HCT116 (cell line): ENCODE data around the gene TRMT1. TPM values are rescaled to one million over a fixed set of nuclear protein-coding genes. Genes with fewer than 3 reads are reported as not detected.

Experiments used
- ATAC-seq: fragments of 200-7000 bp; cut with Tn5 transposase; 2 replicates; pipeline ENCODE4 v1.9.1; 2020; ENCODE audit warnings: mild to moderate bottlenecking, moderate library complexity
- BruUV-seq: library from RNA; stranded (reverse); fragments of 400-500 nt; replicated peaks from 2 replicates; lab custom pipeline; 2021; lab: Mats Ljungman, UMichigan
- CTCF ChIA-PET: fragments of 300-600 bp; sonication (Branson Sonifier 250); formaldehyde crosslinking; loops from one replicate; lab custom pipeline; 2021; ENCODE audit warnings: antibody characterized with exemption; lab: Charles Lee
- POLR2A ChIA-PET: fragments of 300-600, 350-600 bp; sonication (Branson Sonifier 250); formaldehyde crosslinking; loops from one replicate; lab custom pipeline; 2021; ENCODE audit warnings: antibody characterized with exemption; lab: Charles Lee
- RAD21 ChIA-PET, 2 experiments: fragments of 300-600 bp; sonication (Branson Sonifier 250); formaldehyde crosslinking; loops; one replicate each; lab custom pipeline; 2023; ENCODE audit warnings: low total read pairs in 2 of 2; ENCODE audit not compliant: uncharacterized antibody in 2 of 2, unreplicated experiment in 2 of 2, low non-redundant PET in 1 of 2; lab: Charles Lee
- DNase-seq: peaks from one replicate; pipeline ENCODE4 v3.0.0-alpha.2; 2010; ENCODE audit warnings: low read depth, low spot score
- H2AFZ ChIP-seq: fragments of 200-600 bp; shearing (Covaris generic), sonication (generic); 2 replicates; pipeline ENCODE4 v1.6.1; 2017; ENCODE audit warnings: low read depth, mixed run types, mixed read lengths, antibody characterized with exemption, low read length; ENCODE audit not compliant: poor library complexity, severe bottlenecking
- H3K27ac ChIP-seq: 2 replicates; pipeline ENCODE4 v1.5.1; 2012; ENCODE audit warnings: low read depth, low read length
- H3K27me3 ChIP-seq: fragments of 200-600 bp; sonication (generic); 2 replicates; pipeline ENCODE4 v1.6.1; 2016; ENCODE audit warnings: mixed run types, low read length, mixed read lengths; ENCODE audit not compliant: insufficient read depth
- H3K36me3 ChIP-seq, 2 experiments: fragments of 200-500 bp in 1 of 2; fragments of 200-600 bp in 1 of 2; sonication (Bioruptor generic) in 1 of 2; sonication (generic) in 1 of 2; 2 replicates each; pipeline versions ENCODE4 v1.5.1 to v1.6.1; 2014 to 2016; ENCODE audit warnings: low read length in 2 of 2, inconsistent platforms in 1 of 2, mixed read lengths in 1 of 2, mixed run types in 1 of 2; ENCODE audit not compliant: insufficient read depth in 2 of 2, control insufficient read depth in 1 of 2
- H3K4me1 ChIP-seq, 2 experiments: fragments of 200-600 bp in 1 of 2; sonication (generic) in 1 of 2; 2 replicates each; pipeline versions ENCODE4 v1.5.1 to v1.6.1; 2012 to 2017; ENCODE audit warnings: low read length in 2 of 2, inconsistent platforms in 1 of 2, mild to moderate bottlenecking in 1 of 2, mixed read lengths in 1 of 2, mixed run types in 1 of 2, moderate library complexity in 1 of 2; ENCODE audit not compliant: insufficient read depth in 2 of 2, control insufficient read depth in 1 of 2
- H3K4me2 ChIP-seq: fragments of 200-600 bp; sonication (generic); 2 replicates; pipeline ENCODE4 v1.6.1; 2017; ENCODE audit warnings: mixed run types, low read length, mixed read lengths
- H3K4me3 ChIP-seq, 2 experiments: fragments of 200-600 bp in 1 of 2; sonication (generic) in 1 of 2; replicated peaks in 1 of 2; 2 replicates each; pipeline ENCODE4 v1.5.1; 2011 to 2016; ENCODE audit warnings: low read length in 2 of 2, control low read depth in 1 of 2, low read depth in 1 of 2, mild to moderate bottlenecking in 1 of 2, mixed read lengths in 1 of 2, mixed run types in 1 of 2
- H3K79me2 ChIP-seq: fragments of 200-600 bp; sonication (generic); 2 replicates; pipeline ENCODE4 v1.6.1; 2017; ENCODE audit warnings: mild to moderate bottlenecking, mixed run types, low read length, moderate library complexity, mixed read lengths; ENCODE audit not compliant: insufficient read depth
- H3K9ac ChIP-seq: fragments of 200-600 bp; sonication (generic); 2 replicates; pipeline ENCODE4 v1.6.1; 2016; ENCODE audit warnings: low read length, mixed read lengths
- H3K9me2 ChIP-seq: fragments of 200-600 bp; sonication (generic), shearing (Covaris generic); 2 replicates; pipeline ENCODE4 v1.6.1; 2017; ENCODE audit warnings: mixed run types, mild to moderate bottlenecking, moderate library complexity; ENCODE audit not compliant: insufficient read depth
- H3K9me3 ChIP-seq, 2 experiments: fragments of 200-500 bp in 1 of 2; fragments of 200-600 bp in 1 of 2; sonication (Bioruptor generic) in 1 of 2; sonication (generic) in 1 of 2; 2 replicates each; pipeline ENCODE4 v1.6.1; 2014 to 2017; ENCODE audit warnings: low read length in 2 of 2, mixed read lengths in 2 of 2, inconsistent platforms in 1 of 2, low read depth in 1 of 2, mild to moderate bottlenecking in 1 of 2, mixed run types in 1 of 2, moderate library complexity in 1 of 2; ENCODE audit not compliant: control insufficient read depth in 1 of 2, insufficient read depth in 1 of 2
- H4K20me1 ChIP-seq: fragments of 200-600 bp; sonication (generic), shearing (Covaris generic); 2 replicates; pipeline ENCODE4 v1.6.1; 2017; ENCODE audit warnings: mixed run types, mild to moderate bottlenecking, moderate library complexity; ENCODE audit not compliant: insufficient read depth
- CBX3 ChIP-seq: IDR thresholded peaks from 2 replicates; pipeline ENCODE4 v1.6.1; 2012; ENCODE audit warnings: low read depth
- EGR1 ChIP-seq: IDR thresholded peaks from 2 replicates; pipeline ENCODE4 v1.6.1; 2012; ENCODE audit warnings: low read depth
- EZH2 ChIP-seq: fragments of 200-600 bp; sonication (generic); IDR thresholded peaks from 2 replicates; pipeline ENCODE4 v1.6.1; 2017; ENCODE audit warnings: antibody characterized with exemption, mixed run types
- EZH2phosphoT487 ChIP-seq: fragments of 200-600 bp; IDR thresholded peaks from 2 replicates; pipeline ENCODE4 v1.6.1; 2018; ENCODE audit warnings: antibody characterized with exemption, borderline replicate concordance
- FOSL1 ChIP-seq: IDR thresholded peaks from 2 replicates; pipeline ENCODE4 v1.6.1; 2012; ENCODE audit warnings: low read depth
- MAX ChIP-seq: IDR thresholded peaks from 2 replicates; pipeline ENCODE4 v1.6.1; 2012
- POLR2A ChIP-seq: IDR thresholded peaks from 2 replicates; pipeline ENCODE4 v1.7.0; 2011; ENCODE audit warnings: borderline replicate concordance; ENCODE audit not compliant: insufficient read depth, insufficient read length; ENCODE audit errors: extremely low read depth
- SIN3A ChIP-seq: IDR thresholded peaks from 2 replicates; pipeline ENCODE4 v1.6.1; 2012; ENCODE audit warnings: low read depth
- SRF ChIP-seq: IDR thresholded peaks from 2 replicates; pipeline ENCODE4 v1.6.1; 2012; ENCODE audit warnings: low read depth
- YY1 ChIP-seq: IDR thresholded peaks from 2 replicates; pipeline ENCODE4 v1.6.1; 2011; ENCODE audit warnings: low read length, low read depth, moderate library complexity, mild to moderate bottlenecking; ENCODE audit not compliant: insufficient replicate concordance; ENCODE audit errors: extremely low read depth
- ZBTB33 ChIP-seq: IDR thresholded peaks from 2 replicates; pipeline ENCODE4 v1.6.1; 2011; ENCODE audit warnings: mild to moderate bottlenecking, low read length, moderate library complexity; ENCODE audit not compliant: insufficient replicate concordance; ENCODE audit errors: extremely low read depth
- ZNF274 ChIP-seq: fragments of 200-500 bp; sonication (Bioruptor generic); IDR thresholded peaks from 2 replicates; pipeline ENCODE4 v1.6.1; 2014; ENCODE audit warnings: mild to moderate bottlenecking, low read depth, low read length, inconsistent platforms
- intact Hi-C: fragments of 100-400 bp; cut with micrococcal nuclease; formaldehyde crosslinking; loops from 2 replicates; pipeline ENCODE4 v1.10.0; 2022
- total RNA-seq: library from RNA; stranded (reverse); gene quantifications from one replicate; pipeline ENCODE4 v1.2.1, GENCODE V29; 2021; ENCODE audit not compliant: unreplicated experiment

Gene TRMT1
- total RNA-seq, 1 experiment from 2014 or later, result 84.4 TPM

GRCh38 chr19:13110099-13110610 is 6.4 kb downstream of the TRMT1 start:
- no peak overlapping the region for H3K9ac ChIP-seq
- no peak overlapping the region for H3K4me3 ChIP-seq
- H3K9me2 ChIP-seq, result no peaks in the 10 kb centered on the region
- peaks cover 3 to 4% of the 10 kb centered on the region in 2 experiments; a peak in 3 of 4 replicates for H3K4me1 ChIP-seq
- ChIA-PET RAD21 (no interaction called here), POLR2A (no interaction called here), CTCF (no interaction called here)
- H3K27ac ChIP-seq, result no peak overlapping the region
- no peak overlapping the region for H3K4me2 ChIP-seq
- H2AFZ ChIP-seq, result no peak overlapping the region
- no peaks in the 10 kb centered on the region for H3K9me3 ChIP-seq
- intact Hi-C loops, result no loop called here
- no peak for ATAC-seq
- no peaks in the 10 kb centered on the region for H3K27me3 ChIP-seq
- H4K20me1 ChIP-seq, result no peaks in the 10 kb centered on the region
- no TSS peak for BruUV-seq
- peaks cover 18% of the 10 kb centered on the region for H3K79me2 ChIP-seq
- H3K36me3 ChIP-seq, result peaks cover 8 to 35% of the 10 kb centered on the region in 2 experiments; a peak in 3 of 4 replicates
- TF ChIP-seq ZNF274 (no peak), FOSL1 (no peak), ZBTB33 (no peak), SRF (no peak), EZH2phosphoT487 (no peak)
- TF ChIP-seq, all 23 proteins: peak for 0
- DNase-seq, result no peak

GRCh38 chr19:13109361-13110098 is 7.0 kb downstream of the TRMT1 start:
- ATAC-seq (no peak), DNase-seq (no peak)
- Histone ChIP-seq H3K79me2 (peaks cover 12% of the 10 kb centered on the region), H3K9me2 (no peaks in the 10 kb centered on the region), H3K27me3 (no peaks in the 10 kb centered on the region), H3K9me3 (no peaks in the 10 kb centered on the region), H4K20me1 (no peaks in the 10 kb centered on the region), H3K4me3 (no peak overlapping the region), H3K36me3 (peaks cover 8 to 30% of the 10 kb centered on the region in 2 experiments; a peak in 3 of 4 replicates), H3K4me2 (no peak overlapping the region)
- ChIA-PET POLR2A (no interaction called here), RAD21 (no interaction called here), CTCF (no interaction called here)
- no peak for TF ChIP-seq POLR2A
- no peak for TF ChIP-seq YY1
- TF ChIP-seq ZBTB33, result no peak
- no peak for TF ChIP-seq EZH2
- no peak for TF ChIP-seq SIN3A
- TF ChIP-seq MAX, result no peak
- TF ChIP-seq EGR1, result no peak
- TF ChIP-seq CBX3, result no peak
- no peak for TF ChIP-seq EZH2phosphoT487
- TF ChIP-seq, all 23 proteins: peak for 0
- Histone ChIP-seq H3K9ac (no peak overlapping the region), H3K4me1 (no peaks in the 10 kb centered on the region), H3K27ac (no peak overlapping the region), H2AFZ (no peak overlapping the region)
- intact Hi-C loops, result no loop called here
- no TSS peak for BruUV-seq
